ENCODE data around the gene RNF4.

Gene RNF4

GRCh38 chr4:2438822-2439718, 29.8 kb upstream of the RNF4 start:
- DNase-seq, result no peak

- DNase-seq, result peak; percentile 79
These were observed 27.3 kb upstream of the RNF4 start for GRCh38 chr4:2441393-2442174.

DNA sequence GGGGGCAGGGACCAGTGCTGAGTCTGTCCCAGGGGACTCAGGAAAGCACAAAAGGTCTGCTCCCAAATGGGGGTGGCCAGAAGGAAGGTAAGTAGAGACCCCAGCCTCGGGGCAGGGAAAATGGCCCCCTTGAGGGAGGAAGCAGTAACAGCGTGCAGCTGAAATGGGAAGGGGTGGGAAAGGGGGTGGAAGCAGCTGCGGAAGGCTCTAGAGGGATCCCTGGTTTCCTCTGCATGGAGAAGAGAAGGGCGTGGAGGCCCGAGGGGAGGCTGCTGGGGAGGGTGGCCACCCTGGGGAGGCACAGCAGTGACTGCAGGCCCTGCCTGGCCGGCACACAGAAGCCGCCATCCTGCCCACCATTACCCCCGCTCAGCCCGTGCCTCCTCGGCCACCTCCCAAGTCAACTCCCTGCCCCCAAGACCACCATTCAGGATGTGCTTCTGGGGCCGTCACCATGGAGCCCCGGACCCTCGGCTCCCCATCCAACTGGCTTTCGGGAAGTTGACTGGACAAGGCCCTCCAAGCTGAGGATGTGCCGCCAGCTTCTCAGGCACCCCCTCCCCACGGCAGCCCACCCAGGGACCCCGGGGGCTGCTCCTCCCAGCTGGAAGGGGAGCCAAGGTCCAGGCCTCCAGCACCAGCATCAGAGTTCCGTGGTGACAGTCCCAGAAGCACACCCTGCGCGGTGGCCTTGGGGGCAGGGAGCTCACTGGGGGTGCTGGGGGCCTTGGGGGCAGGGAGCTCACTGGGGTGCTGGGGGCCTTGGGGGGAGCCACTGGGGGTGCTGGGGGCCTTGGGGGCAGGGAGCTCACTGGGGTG, 26.5 kb upstream of the RNF4 start:
- no peak for DNase-seq

DNA sequence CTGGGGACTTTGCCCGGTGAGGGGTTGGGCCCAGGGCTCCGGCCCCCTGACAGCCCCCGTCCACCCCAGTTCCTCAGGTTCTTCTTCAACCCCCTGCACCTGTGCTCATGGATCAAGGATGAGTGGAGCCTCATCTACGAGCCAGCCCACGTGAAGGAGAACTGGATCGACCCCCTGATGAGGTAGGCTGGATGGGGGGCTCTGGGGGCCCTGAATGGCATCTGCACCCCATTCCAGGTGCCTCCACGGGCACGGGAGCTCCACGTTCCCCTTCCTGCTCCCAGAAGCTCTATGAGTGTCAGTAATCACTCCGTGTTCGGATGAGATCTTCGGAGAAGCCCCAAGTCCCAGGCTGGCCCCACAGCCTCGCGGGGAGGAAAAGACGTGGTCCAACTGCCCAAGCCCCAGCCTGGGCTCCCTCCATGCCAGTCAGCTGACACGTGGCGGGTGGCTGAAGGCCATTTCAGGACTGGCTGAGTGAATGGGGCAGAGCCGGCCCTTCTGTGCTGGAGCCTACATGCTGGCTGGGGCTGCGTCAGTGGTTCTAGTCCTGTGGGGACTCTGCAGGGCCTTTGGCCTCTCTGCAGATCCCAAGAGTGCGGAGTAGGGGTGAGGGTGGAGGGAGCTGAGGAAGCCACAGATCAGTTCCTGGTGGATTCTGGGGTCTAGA, 25.7 kb upstream of the RNF4 start:
- no peak for DNase-seq

DNA sequence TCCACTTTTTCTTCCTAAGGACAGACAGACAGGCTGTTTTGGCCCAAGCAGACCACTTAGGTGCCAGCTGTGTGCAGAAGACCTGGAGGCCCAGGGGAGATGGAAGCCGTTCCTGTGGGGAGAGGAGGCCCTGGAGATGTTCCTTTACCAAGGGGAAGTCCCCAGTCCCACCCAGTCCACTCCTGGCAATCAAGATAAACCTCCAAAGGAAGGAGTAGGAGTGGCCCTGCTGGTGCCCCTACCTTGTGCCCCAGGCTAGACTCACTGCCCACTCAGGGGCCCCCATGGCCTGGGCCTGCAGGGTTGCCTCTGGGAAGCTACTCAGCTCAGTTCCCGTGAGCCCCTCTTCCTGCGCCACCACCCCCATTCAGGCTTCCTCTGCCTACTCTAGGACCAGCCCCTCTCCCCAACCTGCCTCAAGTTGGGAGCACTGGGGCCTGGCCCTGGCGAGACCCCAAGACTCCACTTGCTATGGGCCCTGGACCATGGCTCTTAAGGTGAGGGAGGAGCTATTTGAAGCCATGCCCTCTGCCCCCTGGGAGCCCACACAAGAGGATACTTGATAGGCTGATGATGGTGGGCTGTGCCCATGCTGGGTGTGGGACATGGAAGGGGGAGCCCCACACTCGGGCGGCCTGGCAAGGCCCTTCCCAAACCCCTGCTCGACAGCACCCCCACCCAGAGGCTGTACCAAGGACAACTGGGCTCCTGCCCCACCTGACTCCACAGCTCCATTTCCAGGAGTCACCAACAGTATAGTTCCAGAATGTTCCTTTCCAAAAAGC, 24.8 kb upstream of the RNF4 start:
- DNase-seq, result no peak

DNA sequence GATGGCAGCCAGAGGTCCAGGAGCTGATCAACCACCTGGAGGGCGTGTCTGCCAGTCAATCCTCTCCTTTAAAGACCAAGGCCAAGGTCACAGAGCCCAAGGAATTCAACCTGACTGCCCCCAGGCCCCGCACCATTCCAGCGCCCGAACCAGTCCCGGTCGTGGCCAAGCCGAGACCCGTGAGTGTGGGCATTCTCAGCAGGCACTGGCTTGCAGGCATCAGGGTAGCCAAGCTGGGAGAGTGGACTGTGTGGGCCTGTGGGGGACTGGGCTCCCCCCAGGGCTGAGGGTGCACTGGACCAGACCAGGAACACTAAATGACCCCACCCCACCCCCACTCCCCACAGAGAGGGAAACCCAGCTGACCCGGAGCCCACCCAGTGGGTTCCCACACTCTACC, 23.8 kb upstream of the RNF4 start:
- DNase-seq, result no peak

DNA sequence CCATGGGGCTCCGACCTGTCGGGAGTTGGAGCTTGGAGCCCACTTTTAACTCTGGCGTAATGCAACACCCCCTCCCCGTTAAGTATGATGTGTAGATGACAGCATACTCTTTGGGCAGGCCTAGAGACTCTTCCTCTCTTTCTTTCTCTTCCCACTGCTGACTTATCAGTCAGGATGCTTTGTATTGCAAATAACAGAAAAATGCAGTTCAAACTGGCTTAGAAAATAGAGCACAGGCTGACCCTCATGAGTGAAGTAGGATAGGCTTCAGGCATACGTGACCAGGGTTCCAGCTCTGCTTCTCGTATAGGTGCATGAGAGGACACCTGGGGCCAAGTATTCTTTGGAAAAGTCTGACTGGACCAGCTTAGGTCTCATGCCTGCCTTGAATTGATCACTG, 23.3 kb upstream of the RNF4 start:
- no peak for DNase-seq

GRCh38 chr4:2446656-2447564, 22.0 kb upstream of the RNF4 start:
- DNase-seq, result no peak

DNA sequence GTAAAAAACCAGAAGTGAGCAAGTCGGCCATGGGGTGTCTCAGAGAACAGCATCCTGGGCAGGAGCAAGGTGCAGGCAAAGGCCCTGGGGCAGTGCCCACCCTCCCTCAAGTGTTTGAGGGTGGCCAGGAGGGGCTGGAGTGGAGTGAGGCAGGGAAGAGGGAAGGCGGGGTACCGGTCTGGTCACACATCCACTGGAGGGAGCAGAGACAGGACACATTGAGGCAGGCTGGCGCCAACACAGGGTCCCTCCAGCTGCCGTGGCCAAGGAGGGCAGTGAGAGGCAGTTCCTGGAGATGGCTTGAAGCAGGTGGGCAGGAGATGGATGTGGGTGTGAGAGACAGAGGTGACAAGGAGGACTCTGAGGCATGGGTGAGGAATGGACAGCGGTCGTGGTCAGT, 20.3 kb upstream of the RNF4 start:
- no peak for DNase-seq

DNA sequence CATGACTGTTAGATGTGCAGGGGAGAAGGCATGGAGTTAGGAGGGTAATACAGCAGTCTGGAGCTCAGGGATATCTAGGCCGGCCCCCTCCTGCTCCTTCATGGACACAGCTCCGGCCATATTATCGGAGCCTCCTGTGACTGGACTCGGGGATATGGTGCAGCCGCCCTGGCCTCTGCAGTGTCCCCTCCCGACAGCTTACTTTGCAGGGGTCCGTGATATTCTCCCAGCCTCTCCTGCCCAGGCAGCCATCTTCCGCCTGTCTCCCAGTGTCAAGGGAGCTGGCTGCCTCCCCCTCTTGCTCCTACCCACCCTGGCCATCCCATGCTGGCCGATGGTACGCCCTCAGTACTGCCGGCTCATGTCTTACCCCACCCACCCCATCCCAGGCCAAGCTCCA, 19.9 kb upstream of the RNF4 start:
- no peak for DNase-seq

DNA sequence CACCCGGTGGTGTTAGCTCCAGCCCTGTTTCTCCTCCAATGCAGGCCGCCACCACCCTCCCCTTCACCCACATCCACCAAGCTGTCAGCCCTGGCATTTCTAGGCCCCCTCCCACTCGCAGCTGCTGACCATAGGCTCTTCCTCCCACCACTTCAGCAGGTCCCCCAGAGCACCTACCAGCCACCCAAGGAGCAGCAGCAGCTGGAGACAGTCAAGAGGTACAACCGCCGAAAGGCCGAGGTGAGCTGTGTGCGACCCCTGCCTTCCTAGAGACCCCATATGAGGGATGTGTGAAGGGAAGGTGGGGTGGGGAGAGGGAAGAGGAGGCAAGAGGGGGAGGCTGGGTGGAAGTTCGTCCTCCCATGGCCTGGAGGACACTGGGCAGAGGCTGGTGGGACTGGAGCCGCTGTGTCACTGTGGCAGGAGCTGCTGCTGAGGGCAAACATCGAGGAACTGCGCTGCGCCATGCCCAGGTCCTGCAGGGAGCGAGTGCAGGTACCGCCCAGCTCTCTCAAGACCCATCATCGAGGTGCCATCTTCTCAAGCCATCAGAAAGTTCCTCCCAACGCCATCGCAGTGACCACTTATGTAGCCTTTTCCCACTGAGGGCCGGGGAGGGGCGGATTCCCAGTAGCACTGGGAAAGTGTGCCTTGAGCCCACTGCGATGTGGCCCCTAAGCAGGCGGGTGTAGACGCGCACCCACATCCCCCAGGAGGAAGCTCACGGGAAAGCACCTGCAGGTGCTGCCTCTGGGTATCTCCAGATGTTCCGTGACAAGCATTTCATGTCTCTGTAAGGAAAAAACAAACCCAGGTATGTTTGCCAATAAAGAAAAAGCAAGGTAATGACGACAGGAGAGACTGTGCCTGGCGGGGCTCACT, 19.2 kb upstream of the RNF4 start:
- DNase-seq, result no peak

DNA sequence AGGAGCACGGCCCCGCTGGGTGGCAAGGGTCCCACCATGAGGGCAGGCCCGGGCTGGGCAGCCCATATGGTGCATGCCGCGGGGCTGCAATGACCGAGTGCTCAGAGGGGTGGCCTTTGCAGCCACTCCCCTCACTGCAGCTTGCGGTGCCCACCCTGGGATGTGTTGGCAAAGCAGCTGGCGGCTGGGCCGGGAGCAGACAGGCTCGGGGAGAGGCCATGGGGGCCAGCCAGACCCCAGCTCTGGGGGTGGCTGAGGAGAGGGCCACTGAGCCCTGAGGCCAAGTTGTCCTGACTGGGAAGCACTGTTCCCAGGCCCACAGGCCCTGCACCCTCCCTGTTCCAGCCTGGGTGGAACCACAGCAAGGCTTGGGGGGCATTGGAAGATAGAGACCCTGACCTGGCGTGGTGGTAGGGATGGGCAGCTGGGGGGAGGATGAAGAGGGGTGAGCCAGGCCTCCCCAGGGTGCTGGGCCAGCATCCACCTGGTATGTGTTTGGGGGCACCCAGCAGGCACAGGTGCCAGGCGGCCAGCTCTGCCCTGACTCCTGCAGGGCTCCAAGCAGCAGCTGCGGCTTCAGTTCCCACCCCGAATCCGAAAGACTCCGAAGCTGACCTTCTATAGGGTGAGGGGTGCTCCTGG, 18.4 kb upstream of the RNF4 start:
- DNase-seq, result no peak

GRCh38 chr4:2451036-2451520, 17.8 kb upstream of the RNF4 start:
- no peak for DNase-seq

DNA sequence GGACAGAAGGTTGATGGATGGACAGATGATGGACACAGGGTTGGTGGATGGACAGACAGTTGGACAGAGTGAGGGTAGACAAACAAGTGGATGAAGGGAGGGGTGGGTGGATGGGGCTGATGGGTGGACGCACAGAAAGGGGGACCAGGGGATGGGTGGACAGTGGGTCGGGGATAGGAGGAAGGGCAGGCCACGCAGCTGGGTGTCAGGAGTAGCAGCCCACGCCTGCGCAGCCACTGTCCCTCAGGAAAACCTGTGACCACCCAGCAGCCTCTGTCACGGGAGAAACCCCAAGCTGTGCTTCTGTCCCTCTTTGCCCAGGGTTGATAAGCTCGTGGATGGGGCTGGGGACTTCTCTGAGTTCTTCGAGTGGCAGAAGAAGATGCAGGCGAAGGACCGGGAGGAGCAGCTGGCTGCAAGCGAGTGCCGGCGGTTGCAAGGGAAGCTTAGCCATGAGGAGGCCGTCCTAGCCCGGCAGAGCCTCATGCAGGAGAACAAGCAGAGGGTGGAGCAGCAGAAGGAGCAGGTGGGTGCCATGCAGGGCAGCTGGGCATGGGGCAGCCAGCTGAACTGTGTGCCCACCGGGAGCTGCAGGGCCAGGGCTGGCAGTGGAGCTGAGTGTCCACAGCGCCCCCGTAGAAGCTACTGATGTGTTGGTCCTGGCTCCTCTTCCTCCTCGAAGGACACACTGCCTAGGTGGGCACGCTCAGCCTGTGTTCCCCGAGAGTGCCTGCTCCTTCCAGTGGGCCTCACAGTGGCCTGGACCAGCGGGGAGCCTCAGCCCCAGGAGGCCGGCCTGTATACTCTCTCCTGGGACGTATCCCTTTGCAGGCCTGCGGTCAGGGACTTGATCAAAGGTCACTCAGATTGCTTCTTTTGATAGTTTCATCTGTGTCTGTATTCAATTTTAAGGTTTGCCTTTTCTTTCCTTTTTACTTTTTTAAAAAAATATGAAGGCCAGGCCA, 16.8 kb upstream of the RNF4 start:
- DNase-seq, result no peak

GRCh38 chr4:2457481-2458295, 11.2 kb upstream of the RNF4 start:
- DNase-seq, result no peak

DNA sequence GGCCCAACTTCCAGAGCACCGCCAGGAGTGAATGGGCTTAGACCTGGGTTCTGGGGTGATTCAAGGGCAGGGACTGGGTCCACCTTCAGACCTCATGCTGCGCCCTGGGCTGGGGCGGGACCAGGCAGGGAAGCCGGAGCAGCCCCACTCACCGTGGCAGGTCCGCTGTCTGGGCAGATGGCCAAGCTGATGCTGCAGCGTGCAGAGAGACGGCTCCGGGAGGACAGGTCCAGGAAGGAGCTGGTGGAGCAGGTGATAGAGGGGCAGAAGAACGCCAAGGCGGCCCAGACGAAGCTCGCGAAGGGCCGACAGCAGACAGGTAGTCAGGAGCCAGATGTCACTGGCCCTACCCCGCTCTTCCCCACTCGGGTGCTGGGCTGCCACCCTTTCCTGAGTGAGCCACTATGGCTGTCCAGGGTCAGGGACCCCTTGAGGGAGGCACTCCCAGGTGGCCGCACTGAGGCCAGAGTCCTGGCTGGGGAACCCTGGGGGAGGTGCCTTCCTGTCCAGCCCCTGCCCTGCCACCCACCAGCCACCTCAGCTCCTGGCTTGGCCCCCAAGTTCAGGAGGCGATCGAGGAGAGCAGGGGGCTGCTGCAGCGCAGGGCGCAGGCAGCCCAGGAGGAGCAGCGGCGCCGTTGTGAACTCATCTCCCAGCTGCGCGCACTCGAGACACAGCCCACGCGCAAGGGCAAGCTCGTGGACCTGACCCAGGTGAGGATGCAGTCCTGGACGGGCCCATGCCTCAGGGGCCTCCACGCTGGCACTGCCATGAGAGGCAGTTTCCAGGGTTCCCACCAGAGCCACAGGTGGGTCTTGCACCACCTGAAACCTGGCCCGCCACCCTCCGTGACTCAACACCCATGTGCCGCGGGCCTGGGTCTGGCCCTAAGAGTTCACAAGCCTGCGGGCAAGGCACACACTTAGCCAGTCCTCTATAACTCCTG, 10.1 kb upstream of the RNF4 start:
- no peak for DNase-seq

Measured in CD4-positive, alpha-beta T cell treated with Interleukin-17A for 4 hours (primary cell).